Adrenal gland (tissue), 12 donors: ENCODE data around the gene LAMTOR2. TPM values are rescaled to one million over a fixed set of nuclear protein-coding genes. Genes with fewer than 3 reads are reported as not detected.

ENCODE experiments used
- DNase-seq, 7 donors: peaks; one replicate each; pipeline ENCODE4 v3.0.0-alpha.2; 2019 to 2020
- H3K27ac ChIP-seq, 5 donors: fragments of 200-600 bp; sonication (generic) in 4 of 5; 1 replicate in 3 of 5; 2 replicates in 2 of 5; pipeline versions ENCODE4 v1.5.1 to v1.8.0; 2016 to 2020; ENCODE audit warnings: mild to moderate bottlenecking in 1 of 5
- H3K27me3 ChIP-seq: fragments of 200-600 bp; 2 replicates; pipeline ENCODE4 v1.8.0; 2021
- H3K36me3 ChIP-seq, 2 donors: fragments of 200-600 bp; replicated peaks in 1 of 2; 1 replicate in 1 of 2; 2 replicates in 1 of 2; pipeline versions ENCODE4 v1.5.1 to v1.8.0; 2018 to 2022
- H3K4me1 ChIP-seq, 2 donors: fragments of 200-600 bp; replicated peaks in 1 of 2; 1 replicate in 1 of 2; 2 replicates in 1 of 2; pipeline versions ENCODE4 v1.5.1 to v1.8.0; 2018 to 2021
- H3K4me3 ChIP-seq, 4 donors: fragments of 200-600 bp; sonication (generic) in 3 of 4; one replicate each; pipeline ENCODE4 v1.5.1; 2016 to 2018
- H3K9me3 ChIP-seq, 3 donors: fragments of 200-600 bp; sonication (generic) in 1 of 3; replicated peaks in 1 of 3; 1 replicate in 2 of 3; 2 replicates in 1 of 3; pipeline versions ENCODE4 v1.5.1 to v1.8.0; 2016 to 2021
- CTCF ChIP-seq, 6 experiments: fragments of 450-650 bp in 4 of 6; fragments of 200-600 bp in 2 of 6; sonication (generic) in 1 of 6; IDR thresholded peaks; 1 replicate in 5 of 6; 2 replicates in 1 of 6; pipeline versions ENCODE4 v1.5.1 to v1.8.0; 2016 to 2021; ENCODE audit warnings: antibody characterized with exemption in 6 of 6, mild to moderate bottlenecking in 2 of 6, moderate library complexity in 1 of 6
- POLR2A ChIP-seq, 2 donors: fragments of 450-650 bp; IDR thresholded peaks; one replicate each; pipeline ENCODE4 v1.6.1; 2017; ENCODE audit warnings: antibody characterized with exemption in 2 of 2, mild to moderate bottlenecking in 2 of 2, moderate library complexity in 1 of 2
- WGBS, 4 donors: extraction: QIAGEN DNeasy Blood & Tissue Kit in 2 of 4; methylation state at CpG; one replicate each; pipeline versions ENCODE4 v1.1.5 to v1.1.7; 2013 to 2017; 5-methylcytosine and 5-hydroxymethylcytosine counted together
- intact Hi-C, 2 donors: fragments of 100-400 bp; cut with DNase I; formaldehyde crosslinking; loops; one replicate each; pipeline versions ENCODE4 v1.14.1 to v1.15.0; 2022 to 2023
- polyA plus RNA-seq, 3 donors: library from polyadenylated mRNA; stranded (reverse); fragments of 200-250 nt in 2 of 3; fragments of 350-450 nt in 1 of 3; fragmentation: Illumina TruSeq in 1 of 3; extraction: RNeasy Lipid Tissue Mini Kit (QIAGEN cat#74804) in 1 of 3; gene quantifications; one replicate each; pipeline ENCODE4 v1.2.3, GENCODE V29; 2013 to 2014
- total RNA-seq, 9 donors: library from RNA; depleted of rRNA in 4 of 9; stranded (reverse); fragments of >200 nt in 4 of 9; fragments of 120-200 nt in 1 of 9; fragmentation: NEBNext Ultra II Directional in 1 of 9; extraction: Animal tissue kit (Norgen Biotek cat#: 25700) in 1 of 9; gene quantifications; one replicate each; pipeline versions ENCODE4 v1.1.0 to v1.2.4, GENCODE V29; 2013 to 2023
- donor health status: healthy with polysubstance abuse.
- donor health status: Bipolar disorder and iron deficiency.
- donor health status: DM: yes; HTN: yes; CAD: no.
- donor health status: DM: no; HTN: no; CAD: no.
- donor health status: DM: no; HTN: no; CAD: no.
- donor health status: DM: yes; HTN: yes; CAD: no.

Gene LAMTOR2
- total and polyA plus RNA-seq, 12 donors: 53.6 to 216 (median 86.3) TPM

GRCh38 chr1:156090840-156091188 is 36.2 kb downstream of the LAMTOR2 start:
- no peaks in the 10 kb centered on the region for H3K27me3 ChIP-seq
- no peaks in the 10 kb centered on the region for H3K9me3 ChIP-seq
- H3K36me3 ChIP-seq: no peaks in the 10 kb centered on the region
- peaks cover 0 to 16% of the 10 kb centered on the region in 2 donors for H3K4me1 ChIP-seq
- no peak overlapping the region for H3K4me3 ChIP-seq
- intact Hi-C loops: loop anchor here in 1 of 2 donors (5.0 kb wide), 1 partner anchor 136 kb away; no protein-coding TSS in a partner anchor
- peak overlapping the region in 1 of 5 donors; percentile 21 for H3K27ac ChIP-seq
- TF ChIP-seq CTCF (IDR thresholded peaks at IDR 0.05) (peak; percentile 78 to 88 (median 84)), POLR2A (IDR thresholded peaks at IDR 0.05) (no peak)
- peak; percentile 77 to 95 (median 88) for DNase-seq
- WGBS, 4 donors: 0 to 38% (median 31%) methylated on average over 2 to 14 of the region's 14 CpGs

- Histone ChIP-seq H3K27me3 (no peaks in the 10 kb centered on the region), H3K4me1 (peaks cover 3 to 16% of the 10 kb centered on the region in 2 donors), H3K27ac (no peak overlapping the region), H3K4me3 (no peak overlapping the region), H3K9me3 (no peaks in the 10 kb centered on the region), H3K36me3 (no peaks in the 10 kb centered on the region)
- intact Hi-C loops: loop anchor here in 1 of 2 donors (5.0 kb wide), 1 partner anchor 136 kb away; no protein-coding TSS in a partner anchor
- no peak for TF ChIP-seq CTCF (IDR thresholded peaks at IDR 0.05)
- no peak for TF ChIP-seq POLR2A (IDR thresholded peaks at IDR 0.05)
- 60 to 75% (median 66%) methylated on average over 2 of the region's 2 CpGs for WGBS, 4 donors
- DNase-seq: no peak
These were observed 37.0 kb downstream of the LAMTOR2 start for GRCh38 chr1:156091610-156092009.

- Histone ChIP-seq H3K4me3 (no peak overlapping the region), H3K36me3 (no peaks in the 10 kb centered on the region), H3K27ac (peak overlapping the region in 2 of 5 donors; percentile 52 to 71), H3K9me3 (no peaks in the 10 kb centered on the region), H3K27me3 (no peaks in the 10 kb centered on the region), H3K4me1 (peaks cover 13 to 26% of the 10 kb centered on the region in 2 donors)
- no peak for DNase-seq
- WGBS, 4 donors: 83 to 87% (median 85%) methylated on average over 3 of the region's 3 CpGs
- intact Hi-C loops: loop anchor here (2.0 to 5.0 kb wide), 2 partner anchors 35 to 126 kb away; no protein-coding TSS in a partner anchor
- TF ChIP-seq CTCF (IDR thresholded peaks at IDR 0.05): no peak
- TF ChIP-seq POLR2A (IDR thresholded peaks at IDR 0.05): no peak
These were observed 41.4 kb downstream of the LAMTOR2 start for GRCh38 chr1:156095906-156096508.

DNA sequence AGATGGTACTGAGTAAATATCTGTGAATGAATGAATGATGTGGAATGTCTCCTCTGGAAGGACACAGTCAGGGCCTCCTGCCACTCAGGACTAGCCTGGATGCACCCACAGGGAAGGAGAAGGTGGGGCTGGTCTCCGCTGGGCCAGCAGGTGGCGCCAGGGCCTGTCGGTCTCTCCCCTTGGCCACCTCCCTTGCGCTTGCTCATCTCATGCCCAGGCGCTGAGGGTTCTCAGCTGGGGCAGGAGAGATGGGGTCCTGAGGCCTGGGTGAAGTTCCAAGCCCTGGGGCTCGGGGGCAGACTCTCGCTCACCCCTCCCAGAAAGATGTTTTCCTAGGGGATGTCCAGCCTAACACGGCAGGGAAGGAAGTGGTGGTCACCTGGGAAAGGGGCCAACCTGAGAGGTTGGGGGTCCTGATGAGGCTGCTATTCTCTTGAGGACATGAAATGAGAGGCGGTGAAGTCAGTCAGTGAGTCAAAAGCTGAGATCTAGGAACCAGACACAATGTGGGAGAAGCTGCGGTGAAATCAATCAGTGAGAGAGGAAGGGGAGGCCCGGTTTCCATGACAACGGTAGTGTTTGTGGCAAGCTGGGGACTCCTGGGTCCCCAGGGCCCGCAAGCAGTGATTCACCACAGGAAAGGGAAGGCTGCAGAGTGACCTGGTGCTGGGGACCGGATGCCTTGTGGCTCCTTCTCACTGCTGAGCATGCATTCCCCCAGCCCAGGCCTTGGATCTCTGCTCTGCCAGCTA is 42.2 kb downstream of the LAMTOR2 start:
- peak; percentile 78 to 99 (median 96) for TF ChIP-seq CTCF (IDR thresholded peaks at IDR 0.05)
- TF ChIP-seq POLR2A (IDR thresholded peaks at IDR 0.05): no peak
- Histone ChIP-seq H3K27me3 (no peaks in the 10 kb centered on the region), H3K4me1 (peaks cover 16 to 29% of the 10 kb centered on the region in 2 donors), H3K27ac (peak overlapping the region in 3 of 5 donors; percentile 32 to 71 (median 52)), H3K36me3 (no peaks in the 10 kb centered on the region), H3K4me3 (no peak overlapping the region), H3K9me3 (no peaks in the 10 kb centered on the region)
- DNase-seq: peak; percentile 89 to 98 (median 93)
- intact Hi-C loops: loop anchor here (2.0 to 5.0 kb wide), 2 partner anchors 34 to 125 kb away; no protein-coding TSS in a partner anchor
- whole genome bisulfite sequencing, 4 donors: 19 to 46% (median 30%) methylated on average over 7 to 14 of the region's 14 CpGs
